Measurements from ENCODE around the gene NSMCE1. TPM values are rescaled to one million over a fixed set of nuclear protein-coding genes. Genes with fewer than 3 reads are reported as not detected.

NSMCE1 gene
- total and polyA plus RNA-seq, 4 donors, result 16.5 to 39.0 (median 21.7) TPM

Other genes starting within 250 kb of the NSMCE1 start
- not detected for gene C16orf82, start 201.8 kb downstream of the NSMCE1 start, total RNA-seq
- not detected for gene C16orf82, start 201.8 kb downstream of the NSMCE1 start, polyA plus RNA-seq
- gene KDM8, start 65.2 kb downstream of the NSMCE1 start, total RNA-seq, result 100 to 1,000 TPM in 1 of 2 donors, 1 to 10 TPM in 1; 4.6 to 198 TPM
- gene KDM8, start 65.2 kb downstream of the NSMCE1 start, polyA plus RNA-seq, result 10 to 100 TPM; 96.7 to 98.7 TPM
- gene IL4R, start 45.2 kb upstream of the NSMCE1 start, total RNA-seq, result 10 to 100 TPM; 18.0 to 61.9 TPM
- 10 to 100 TPM; 15.5 to 41.8 TPM for gene IL4R, start 45.2 kb upstream of the NSMCE1 start, polyA plus RNA-seq
- under 1 TPM; 0.42 to 0.84 TPM for gene IL21R, start 133.4 kb upstream of the NSMCE1 start, total RNA-seq
- under 1 TPM; 0.19 to 0.37 TPM for gene IL21R, start 133.4 kb upstream of the NSMCE1 start, polyA plus RNA-seq